ENCODE results near the gene SMIM12. TPM values are rescaled to one million over a fixed set of nuclear protein-coding genes. Genes with fewer than 3 reads are reported as not detected.

SMIM12 gene
- total and polyA plus RNA-seq, 2 of the 8 experiments (the other 6 are each of a cell fraction or from before 2014, with no cell fraction given), result 40.9 to 49.2 TPM

DNA sequence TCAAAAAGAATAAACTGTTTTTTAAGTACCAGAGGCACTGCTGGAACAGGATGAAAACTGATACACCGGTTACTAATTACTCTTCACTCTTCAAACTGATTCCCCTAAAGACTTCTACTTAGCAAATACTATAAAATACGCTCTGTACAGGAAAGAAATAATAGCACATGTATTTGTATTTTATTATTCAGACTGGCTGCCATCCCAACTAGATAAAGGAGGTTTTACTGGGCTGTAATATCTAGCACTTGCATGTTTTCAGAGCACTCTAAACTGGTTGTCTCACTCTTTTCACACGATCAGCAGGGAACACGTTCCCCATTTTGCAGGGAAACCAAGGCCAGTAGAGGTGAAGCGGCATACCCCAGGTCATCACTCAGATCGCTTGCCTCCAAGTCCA, 9.2 kb downstream of the SMIM12 start (continued):
- TF ChIP-seq NANOG (IDR thresholded peaks at IDR 0.05; ENCODE audit: insufficient read depth, low read depth, low read length, poor library complexity, severe bottlenecking) (no peak), KDM4A (IDR thresholded peaks at IDR 0.05; ENCODE audit: low read depth, low read length, severe bottlenecking) (no peak), FOSL1 (IDR thresholded peaks at IDR 0.05; ENCODE audit: insufficient read depth, low read depth, low read length) (no peak), SP1 (IDR thresholded peaks at IDR 0.05; ENCODE audit: low read depth, low read length) (no peak), TAF7 (optimal IDR thresholded peaks at IDR 0.05; ENCODE audit: borderline replicate concordance, low read depth, low read length) (no peak)
